Subcutaneous adipose tissue (tissue), 4 donors: ENCODE measurements around the gene GNG2. TPM values are rescaled to one million over a fixed set of nuclear protein-coding genes. Genes with fewer than 3 reads are reported as not detected.

Source experiments
- CTCF ChIP-seq: fragments of 450-650 bp; IDR thresholded peaks from one replicate; pipeline ENCODE4 v1.5.1; 2016; ENCODE audit warnings: low read depth, mild to moderate bottlenecking, control low read depth, antibody characterized with exemption, moderate library complexity
- total RNA-seq, 4 donors: library from RNA; depleted of rRNA; stranded (reverse); fragments of >200 nt; gene quantifications; one replicate each; pipeline ENCODE4 v1.1.0, GENCODE V29; 2016

Gene GNG2
- total RNA-seq, 4 donors from 2014 or later, result 54.8 to 130 (median 102) TPM

GRCh38 chr14:51917193-51917592 lies 56.8 kb downstream of the GNG2 start:
- TF ChIP-seq CTCF, result no peak

GRCh38 chr14:51921026-51921425 lies 60.6 kb downstream of the GNG2 start:
- TF ChIP-seq CTCF, result no peak

GRCh38 chr14:51922624-51923023 lies 62.2 kb downstream of the GNG2 start:
- no peak for TF ChIP-seq CTCF

GRCh38 chr14:51924600-51924999 lies 64.2 kb downstream of the GNG2 start:
- no peak for TF ChIP-seq CTCF

- no peak for TF ChIP-seq CTCF
Observed at GRCh38 chr14:51925980-51926379, 65.6 kb downstream of the GNG2 start.

GRCh38 chr14:51926449-51926848 lies 66.0 kb downstream of the GNG2 start:
- no peak for TF ChIP-seq CTCF

GRCh38 chr14:51928568-51928967 lies 68.2 kb downstream of the GNG2 start:
- TF ChIP-seq CTCF, result no peak
